HuH-7 (cell line): ENCODE measurements around the gene SNRPD3.
"Not testable (repeated sequence)": the region's sequence is repeated elsewhere in the genome, so short reads cannot be mapped to it uniquely, and the experiment has no call there.

Experiments used
- DNase-seq: peaks from one replicate; pipeline ENCODE4 v3.0.0; 2011; ENCODE audit warnings: low spot score

Gene SNRPD3

DNA sequence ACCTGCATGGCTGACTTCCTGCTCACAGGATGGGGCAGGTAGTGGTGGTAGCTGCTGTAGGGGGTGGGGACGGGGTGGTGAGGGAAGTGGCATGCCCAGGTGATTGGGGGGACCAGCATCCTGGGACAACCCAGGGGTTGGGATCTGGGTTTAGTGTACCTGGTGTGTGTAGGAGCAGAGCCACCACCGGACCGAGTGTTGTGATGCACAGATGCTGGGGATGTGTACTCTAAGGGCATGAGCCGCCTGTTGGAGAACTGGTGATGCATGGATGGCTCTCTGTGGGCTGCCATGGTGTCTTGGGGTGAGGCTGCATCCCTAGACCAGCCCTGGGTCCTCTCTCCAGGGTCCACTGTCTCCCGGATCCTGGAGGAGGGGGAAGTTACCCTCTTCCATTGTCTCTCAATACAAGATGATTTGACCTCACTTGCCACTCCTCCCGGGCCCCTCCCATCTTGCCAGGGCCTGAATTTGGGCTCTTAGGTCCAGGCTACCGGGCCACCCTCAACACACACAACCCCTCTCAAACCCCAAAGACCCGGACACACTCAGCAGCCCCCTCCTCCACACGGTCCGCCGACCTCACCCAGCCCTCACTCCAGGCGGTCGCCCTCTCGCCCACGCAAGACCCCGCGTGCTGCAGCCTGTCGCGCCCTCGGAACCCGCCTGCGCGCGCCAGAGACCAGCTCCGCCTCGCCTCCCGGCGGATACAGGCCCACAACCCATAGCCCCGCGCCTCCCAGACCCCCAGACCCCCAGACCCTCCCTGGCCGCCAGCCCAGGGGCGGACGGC is 36.5 kb downstream of the SNRPD3 start:
- DNase-seq = peak; percentile 50

DNA sequence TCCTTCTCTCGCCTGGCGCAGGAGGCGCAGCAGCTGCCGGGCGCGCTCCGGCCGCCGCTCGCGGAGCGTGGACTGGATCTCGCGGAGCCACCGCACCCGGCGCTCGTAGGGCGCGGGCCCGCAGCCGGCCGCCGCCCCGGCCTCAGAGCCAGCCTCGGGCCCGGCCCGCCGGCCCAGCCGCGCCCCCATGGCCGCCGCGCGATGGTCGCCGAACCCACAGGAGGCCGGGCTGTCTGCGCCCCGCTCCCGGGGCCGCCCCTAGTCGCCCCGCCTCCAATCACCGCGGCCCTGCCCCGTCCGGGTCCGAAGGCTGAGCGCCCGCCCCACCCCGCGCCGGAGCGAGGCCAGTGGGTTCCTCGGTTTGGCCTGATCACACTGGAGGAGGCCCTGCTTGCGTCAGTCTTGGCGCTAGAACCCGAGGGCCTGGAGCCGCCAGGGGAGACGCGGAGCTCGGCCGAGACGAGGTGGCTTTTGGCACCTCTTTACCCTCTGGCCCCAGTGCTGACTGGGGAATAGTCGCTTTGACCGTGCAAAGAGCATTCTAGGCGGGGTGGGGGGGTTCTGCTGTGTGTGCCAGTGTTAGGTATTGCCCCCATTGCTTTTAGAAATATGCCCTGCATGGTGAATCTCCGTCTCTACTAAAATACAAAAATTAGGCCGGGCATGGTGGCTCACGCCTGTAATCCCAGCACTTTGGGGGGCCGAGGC is 37.2 kb downstream of the SNRPD3 start, which contains the start of gene LRRC75B:
Gene LRRC75B, minus strand, starts transcription at position 223 of the 708 bp plus-strand sequence. Its CDS starts 34 bp downstream, at position 189.
- DNase-seq = peak; percentile 98

DNA sequence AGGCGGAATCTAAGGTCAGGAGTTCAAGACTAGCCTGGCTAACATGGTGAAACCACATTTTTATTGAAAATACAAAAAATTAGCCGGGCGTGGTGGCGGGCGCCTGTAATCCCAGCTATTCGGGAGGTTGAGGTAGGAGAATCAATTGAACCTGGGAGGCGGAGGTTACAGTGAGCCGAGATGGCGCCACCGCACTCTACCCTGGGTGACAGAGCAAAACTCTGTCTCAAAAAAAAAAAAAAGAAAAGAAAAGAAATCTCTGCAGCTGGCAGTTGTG is 37.7 kb downstream of the SNRPD3 start:
- not testable (repeated sequence) for DNase-seq

DNA sequence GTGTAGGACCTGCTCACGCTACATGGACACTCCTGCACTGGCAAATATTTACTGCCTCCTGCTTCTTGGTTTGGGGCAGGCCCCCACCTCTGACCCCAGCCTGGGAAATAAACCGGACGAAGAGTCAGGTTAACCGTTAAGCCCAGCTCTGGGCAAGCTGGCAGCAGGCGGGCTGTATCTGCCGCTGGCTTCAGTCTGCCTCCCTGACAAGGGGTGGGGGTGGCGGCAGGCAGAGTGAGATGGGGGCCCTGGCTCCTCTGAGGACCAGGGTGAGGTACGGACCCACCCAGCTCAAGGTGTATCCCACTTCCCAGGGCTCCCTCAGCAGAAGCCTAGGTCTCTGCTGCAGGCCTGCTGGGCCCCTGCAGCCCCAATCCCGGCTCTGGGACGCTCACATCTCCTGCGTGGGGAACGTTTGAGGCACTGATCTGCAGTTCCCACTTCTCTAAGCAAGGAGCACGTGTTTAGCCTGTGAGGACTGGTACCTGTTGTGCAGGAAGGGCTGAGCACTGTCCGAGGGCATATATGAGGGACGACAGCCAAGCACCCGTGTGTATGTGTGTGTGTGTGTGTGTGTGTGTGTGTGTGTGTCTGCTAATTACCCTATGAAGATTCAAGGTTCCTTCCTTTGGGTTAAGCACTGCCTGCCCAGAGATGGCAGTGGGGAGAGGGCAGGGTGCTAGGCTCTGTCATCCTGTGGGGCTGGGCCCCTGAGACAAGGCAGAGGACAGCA is 38.2 kb downstream of the SNRPD3 start:
- DNase-seq = no peak

DNA sequence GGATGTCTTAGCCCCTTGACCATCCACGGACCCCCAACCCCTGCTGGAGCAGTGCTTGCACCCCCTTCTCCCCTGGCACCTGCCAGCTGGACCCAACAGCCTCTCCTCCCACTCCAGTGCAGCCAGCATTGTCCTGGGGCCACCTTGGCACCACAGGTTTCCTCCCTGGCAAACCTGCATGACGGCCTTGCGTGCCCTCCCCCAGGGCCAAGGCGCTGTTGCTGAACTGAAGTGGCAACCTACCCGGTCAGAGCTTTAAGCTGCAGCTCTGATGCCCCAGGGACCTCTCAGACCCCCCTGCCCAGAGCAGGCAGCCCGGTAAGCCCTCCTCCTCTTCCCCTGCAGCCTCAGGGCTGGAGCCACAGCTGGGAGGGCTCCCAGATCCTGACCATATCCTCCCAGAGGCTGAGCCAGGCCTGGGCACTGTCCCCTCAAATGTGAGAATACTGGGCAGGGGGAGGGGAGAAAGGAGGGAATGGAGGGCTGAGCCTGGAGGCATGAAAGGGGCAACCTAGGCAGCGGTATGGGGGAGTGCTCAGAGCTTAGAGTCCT is 38.8 kb downstream of the SNRPD3 start:
- no peak for DNase-seq

DNA sequence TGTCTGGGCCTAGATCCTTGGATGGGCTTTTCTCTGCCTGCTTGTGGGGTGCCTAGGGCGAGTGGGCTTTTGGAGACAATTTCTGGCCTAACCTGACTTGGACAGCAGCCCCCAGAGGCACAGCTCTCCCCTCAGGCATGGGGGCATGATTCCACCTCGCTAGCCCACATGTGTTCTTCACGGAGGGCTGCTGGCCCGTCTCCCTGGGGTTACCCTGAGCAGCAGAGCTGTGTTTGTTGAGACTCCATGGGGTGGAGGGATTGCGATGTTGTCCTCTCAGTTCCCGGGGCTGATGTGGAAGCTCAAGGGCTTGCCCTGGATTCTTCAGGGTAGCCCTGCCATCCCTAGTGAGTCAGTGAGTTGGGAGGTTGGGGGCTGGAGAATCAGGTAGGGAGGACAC is 39.4 kb downstream of the SNRPD3 start:
- DNase-seq = no peak

DNA sequence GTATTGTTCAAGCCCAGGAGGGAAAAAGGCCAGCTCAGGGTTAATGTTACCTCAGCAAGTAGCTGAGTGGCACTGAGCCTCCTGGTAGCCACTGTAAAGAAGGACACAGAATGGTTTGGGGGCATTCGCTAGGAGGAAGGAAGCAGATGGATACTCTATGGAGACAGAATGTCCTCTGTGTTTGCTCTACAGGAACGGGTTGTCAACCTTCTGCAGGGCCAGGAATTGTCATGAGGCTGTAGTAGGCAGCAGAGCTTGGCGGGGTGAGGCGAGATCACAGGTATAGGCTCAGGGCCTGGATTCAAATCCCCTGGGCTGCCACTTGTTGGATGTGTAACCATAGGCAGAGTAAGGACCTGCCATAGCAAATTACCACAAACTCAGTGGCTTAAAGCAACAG is 40.1 kb downstream of the SNRPD3 start:
- DNase-seq = no peak

DNA sequence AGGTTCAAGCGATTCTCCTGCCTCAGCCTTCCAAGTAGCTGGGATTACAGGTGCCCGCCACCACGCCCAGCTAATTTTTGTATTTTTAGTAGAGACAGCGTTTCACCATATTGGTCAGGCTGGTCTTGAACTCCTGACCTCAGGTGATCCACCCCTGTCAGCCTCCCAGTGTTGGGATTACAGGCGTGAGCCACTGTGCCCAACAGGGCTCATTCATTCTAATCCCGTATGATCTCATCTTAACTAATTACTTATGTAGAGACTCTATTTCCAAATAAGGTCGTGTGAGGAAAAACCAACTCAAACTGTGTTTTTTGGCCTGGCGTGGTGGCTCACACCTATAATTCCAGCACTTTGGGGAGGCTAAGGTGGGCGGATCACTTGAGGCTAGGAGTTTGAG is 41.3 kb downstream of the SNRPD3 start:
- not testable (repeated sequence) for DNase-seq

DNA sequence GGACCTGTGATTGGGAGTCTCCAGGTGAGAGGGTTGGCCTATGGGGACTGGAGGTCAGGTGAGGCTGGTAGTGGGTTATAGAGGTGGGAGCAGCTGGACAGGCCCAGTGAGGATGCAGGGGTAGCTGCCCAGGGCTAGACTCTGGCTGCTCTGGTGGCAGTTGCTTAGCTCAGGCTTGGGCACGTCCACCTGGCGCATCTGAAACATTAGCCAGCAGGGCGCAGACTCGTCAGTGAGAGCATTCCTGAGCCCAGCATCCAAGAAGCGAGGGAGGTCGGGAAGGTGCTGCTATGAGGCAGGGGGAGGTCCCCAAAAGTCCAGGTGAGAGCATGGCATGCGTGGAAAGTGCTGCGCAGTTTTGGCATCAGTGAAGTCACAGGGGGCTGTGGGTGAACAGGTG is 43.7 kb downstream of the SNRPD3 start:
- no peak for DNase-seq

DNA sequence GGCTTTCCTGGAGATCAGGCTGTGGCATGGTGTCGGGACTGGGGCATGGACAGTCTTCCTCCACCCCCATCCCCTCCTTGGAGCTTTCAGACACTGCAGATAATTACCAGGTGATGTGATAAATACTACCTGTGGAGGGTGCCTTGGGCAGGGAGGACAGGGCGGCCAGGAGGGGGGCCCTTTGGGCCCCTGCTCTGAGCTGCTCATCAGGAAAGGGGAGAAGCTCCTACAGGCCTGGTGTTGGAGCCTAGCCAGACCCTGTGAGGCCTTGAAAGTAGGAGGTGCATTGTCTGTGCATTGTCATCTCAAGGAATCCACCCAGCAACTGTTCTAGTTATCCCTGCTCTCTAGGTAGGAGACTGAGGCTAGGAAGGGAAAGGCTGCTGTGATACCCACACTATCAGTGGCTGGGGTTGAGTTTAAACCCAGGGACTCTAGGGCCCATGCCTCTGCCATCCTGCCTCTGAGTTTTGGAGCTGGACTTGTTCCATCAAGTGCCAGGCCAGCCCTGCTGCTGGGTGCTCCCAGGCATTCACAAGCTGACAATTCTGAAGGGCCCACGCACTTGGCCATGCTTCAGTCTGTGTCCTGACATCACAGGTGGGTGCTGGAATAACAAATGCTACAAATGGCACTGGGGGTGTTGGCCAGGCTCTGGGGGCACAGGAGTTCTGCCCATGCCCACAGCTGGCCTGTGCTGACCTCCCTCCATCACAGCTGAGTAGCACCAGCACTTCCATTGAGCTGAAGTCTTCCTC is 44.3 kb downstream of the SNRPD3 start:
- not testable (repeated sequence) for DNase-seq

DNA sequence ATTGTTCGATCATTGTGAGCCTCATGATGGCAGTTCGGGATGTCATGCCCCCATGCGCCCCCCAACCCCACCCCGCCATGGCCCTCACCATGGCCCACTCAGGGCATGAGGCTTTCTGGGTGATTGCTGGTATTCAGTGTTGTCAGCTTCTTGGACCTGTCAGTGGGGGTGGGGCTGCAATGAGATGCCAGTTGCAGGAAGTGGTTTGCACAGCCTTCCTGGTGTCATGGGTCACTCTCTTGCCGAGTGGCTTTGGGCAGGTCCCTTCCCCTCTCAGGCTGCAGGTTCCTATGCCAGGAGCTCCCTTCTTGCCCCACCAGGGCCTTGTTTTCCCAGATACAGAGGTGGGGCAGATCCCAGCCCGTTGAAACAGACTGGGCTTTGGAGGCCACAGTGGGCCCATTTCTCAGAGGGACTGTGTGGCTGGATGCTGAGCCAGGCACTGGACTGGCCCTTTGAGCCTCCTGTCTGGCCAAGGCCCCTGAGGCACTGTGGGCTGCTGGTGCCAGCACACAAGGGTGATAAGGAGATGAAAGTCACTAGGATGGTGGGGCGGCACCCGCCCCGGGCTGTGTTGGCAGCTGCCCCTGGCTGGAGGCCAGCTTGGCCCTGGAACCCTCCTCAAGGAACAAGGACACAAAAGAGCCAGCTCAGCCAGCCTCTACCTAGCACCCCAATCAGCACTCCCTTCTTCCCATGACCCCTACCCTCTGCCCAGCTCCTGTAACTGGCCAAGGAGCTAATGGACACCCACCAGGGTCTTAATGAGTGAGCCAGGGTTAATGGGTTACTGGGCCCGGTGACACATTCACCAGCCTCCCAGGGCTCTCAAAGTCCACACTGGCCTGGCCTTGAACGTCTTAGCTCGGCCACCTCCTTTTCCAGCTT is 45.7 kb downstream of the SNRPD3 start:
- no peak for DNase-seq

DNA sequence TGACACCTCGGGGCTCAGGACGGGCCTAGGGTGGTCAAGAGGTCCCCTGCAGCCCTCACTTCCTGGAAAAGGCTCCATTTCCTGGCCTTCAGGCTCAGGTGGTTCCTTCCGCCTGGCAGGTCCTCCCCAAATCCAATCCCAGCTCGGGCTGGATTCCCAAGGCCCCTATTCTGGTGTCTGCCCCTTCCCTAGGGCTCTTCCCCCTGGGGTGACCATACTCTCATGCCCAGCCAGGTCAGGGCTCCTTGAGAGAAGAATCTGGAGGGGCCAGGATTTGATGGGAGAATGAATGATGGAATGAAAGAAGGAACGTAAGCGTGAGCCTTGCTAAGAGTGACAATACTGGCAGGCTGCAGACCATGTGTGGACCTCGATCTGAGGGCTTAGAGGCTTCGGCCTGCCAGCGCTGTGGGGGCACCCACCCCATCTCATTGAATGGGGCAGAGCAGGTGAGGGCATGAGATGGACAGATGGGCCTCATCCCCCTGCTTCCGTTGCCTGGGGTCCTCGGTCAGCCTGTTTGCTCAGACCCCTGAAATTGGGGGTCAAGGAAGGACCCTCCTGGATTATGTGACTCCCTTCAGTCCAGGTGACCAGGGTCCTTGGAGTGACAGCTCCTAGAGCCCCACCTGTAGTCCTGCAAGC is 46.4 kb downstream of the SNRPD3 start:
- not testable (repeated sequence) for DNase-seq

DNA sequence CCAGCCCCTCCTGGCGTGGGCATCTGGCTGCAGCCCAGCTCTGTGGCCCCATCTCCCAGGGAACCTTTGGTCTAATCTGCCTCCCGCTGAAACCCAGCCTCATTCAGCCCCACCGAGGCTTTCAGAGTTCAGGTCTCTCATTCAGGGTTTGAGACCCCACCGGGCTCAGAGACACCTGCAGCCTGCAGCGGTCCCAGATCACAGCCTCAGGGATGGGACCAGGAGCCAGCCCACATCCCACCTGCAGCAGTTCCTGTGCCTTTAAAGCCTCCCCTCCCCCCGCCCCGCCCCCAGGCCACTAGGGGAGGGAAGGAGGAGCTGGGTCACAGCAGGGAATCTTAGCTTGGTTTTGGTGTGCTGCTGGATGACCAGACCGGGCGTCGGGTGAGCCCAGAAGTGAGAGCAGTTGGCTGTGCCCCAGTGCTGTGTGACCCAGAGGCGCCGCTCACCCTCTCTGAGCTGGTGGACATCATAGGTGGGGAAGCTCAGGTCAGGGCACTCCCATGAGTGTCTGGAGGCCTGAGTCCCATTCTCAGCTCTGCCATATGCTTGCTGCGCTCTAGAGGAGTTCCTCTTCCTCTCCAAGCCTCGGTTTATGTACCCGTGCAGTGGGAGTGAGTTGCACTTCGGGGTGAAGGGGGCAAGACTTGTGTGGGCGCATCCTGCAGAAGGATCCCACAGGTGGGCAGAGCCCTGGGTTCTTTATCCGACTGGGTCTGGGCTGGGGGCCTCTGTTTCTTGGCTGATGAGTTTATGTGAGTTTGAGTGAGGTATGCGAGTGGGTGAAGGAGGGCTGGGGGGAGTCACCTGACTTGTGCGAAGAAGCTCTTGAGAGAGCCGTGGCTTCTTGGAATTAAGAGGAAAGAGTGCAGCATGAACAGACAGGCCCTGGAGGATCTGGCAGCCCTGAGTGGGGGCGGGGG is 47.3 kb downstream of the SNRPD3 start, which contains the start of gene GGT1:
Gene GGT1, plus strand, starts transcription at position 347 of the 923 bp plus-strand sequence. CDS start 7,889 bp downstream, outside the sequence.
- DNase-seq = not testable (repeated sequence)

DNA sequence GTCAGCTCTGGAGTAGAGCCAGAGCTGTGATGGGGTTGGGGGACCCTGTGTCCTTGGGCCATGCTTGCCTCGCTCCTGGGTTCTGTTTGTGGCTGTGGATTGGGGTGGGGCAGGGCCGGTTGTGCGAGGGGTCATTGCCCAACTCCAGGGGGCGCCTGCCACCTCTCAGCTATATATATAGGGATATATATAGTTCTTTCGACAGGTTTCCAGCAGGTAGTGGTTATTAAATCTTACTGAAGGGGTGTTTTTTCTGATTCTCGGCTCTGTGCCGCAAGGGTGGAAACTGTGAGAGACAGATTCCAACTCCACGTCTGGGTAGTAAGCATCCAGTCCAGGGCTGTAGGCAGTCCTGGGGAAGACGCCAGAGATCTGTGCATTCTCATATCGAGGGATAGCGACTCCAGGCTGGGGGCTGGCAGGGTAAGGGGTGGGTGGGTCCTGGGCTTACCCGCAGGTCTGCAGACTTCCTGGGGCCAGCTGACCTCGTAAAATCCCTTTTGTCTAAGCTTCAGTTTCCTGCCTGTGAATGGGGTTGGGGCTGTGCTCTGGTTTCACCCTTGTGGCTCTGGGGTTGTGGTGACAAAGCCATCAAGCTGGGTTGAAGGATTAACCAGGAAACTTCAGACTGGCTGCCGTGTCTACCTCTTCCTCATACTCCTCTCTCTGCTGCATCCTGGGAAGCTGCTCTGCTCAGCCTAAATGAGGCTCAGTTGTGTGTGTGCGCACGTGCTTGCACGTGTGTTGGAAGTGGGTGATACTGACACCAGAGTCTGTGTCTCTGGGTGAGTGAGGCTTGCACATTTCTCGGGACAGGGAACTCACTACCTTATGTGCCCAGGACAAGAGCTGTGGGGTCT is 48.2 kb downstream of the SNRPD3 start:
- DNase-seq = not testable (repeated sequence)

DNA sequence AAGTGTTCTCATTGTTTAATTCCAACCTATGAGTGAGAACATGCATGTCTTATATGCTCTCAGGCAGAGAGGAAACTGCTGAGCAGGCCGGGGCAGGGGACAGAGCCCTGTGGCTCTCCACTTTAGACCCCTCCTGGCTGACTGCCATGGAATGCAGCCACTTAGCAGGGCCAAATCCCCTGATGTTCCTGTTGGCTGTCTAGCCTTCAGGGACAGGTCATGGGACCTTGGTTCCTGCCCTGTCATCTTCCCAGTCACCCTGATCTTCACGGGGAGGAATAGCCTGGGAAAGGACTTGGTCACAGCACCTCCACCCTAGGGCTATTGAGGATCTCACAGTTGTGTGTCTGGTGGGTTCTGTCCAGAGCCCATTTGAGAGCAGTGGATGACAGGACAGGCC is 50.5 kb downstream of the SNRPD3 start:
- DNase-seq = not testable (repeated sequence)

DNA sequence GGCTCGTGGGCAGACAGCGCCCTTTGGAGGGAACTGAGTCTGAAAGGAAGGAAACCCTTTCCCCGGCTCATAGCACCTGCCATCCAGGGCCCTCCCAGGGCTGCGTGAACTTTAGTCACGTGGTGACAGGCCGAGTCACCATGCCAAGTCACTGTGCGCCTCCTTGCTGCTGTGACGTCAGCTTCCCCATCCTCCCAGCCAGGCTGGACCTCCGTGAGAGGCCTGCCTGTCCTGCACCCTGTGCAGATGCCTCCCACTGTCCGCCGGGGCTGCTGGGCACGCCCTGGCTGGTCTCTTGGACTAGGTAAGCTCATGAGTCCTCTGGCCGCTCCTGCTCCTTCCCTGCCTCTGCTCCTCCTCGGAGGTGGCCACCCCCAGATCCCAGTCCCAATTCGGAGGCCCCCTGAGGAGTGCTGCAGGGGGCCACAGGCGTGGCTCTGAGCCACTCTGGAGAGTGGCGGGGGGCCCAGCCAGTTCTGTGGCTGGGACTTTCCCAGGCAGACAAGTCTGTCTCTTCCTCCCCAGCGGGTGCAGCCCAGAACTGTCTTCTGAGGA is 51.7 kb downstream of the SNRPD3 start:
- DNase-seq = not testable (repeated sequence)

DNA sequence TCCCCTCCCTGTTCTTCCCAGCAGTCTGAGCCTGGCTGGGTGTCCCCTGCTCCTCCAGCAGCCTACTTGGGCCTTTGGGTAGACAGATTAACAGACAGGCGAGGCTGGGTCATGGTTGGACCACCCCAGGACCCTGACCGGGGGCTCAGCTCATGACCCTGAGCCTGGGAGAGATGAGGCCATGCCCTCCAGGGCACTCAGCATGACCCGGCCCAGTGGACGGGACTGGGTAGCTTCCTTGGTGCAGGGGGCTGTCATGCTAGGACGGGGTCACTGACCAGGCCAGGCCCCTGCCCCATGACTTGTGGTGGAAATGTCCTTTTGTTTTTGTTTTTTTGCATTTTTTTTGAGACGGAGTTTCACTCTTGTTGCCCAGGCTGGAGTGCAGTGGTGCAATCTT is 52.5 kb downstream of the SNRPD3 start:
- DNase-seq = not testable (repeated sequence)

DNA sequence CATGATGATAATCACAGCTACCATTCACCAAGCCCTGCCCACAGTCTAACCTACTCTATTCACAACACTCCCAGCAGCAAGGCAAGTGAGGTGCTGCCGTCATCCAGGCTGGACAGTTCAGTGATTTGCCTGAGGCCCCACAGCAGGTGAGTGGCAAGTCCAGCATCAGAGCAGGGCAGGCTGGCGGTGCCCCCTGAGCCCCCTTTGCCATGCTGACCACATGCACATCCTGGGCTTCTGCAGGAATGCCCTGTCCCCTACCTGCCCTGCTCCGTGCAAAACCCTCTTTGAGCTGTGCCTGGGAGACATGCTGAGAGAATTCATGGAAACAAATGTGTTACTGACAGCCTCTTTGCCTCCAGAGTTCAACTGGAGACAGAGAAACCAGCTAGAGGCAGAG is 54.1 kb downstream of the SNRPD3 start:
- not testable (repeated sequence) for DNase-seq
